HepG2 (cell line): ENCODE measurements around the gene SLC6A9. TPM values are rescaled to one million over a fixed set of nuclear protein-coding genes. Genes with fewer than 3 reads are reported as not detected.

Experiments used
- CBX5 ChIP-seq: sonication (generic); formaldehyde crosslinking; IDR thresholded peaks from 2 replicates; pipeline ENCODE4 v1.4.0; 2020; ENCODE audit warnings: missing genetic modification reagents, borderline replicate concordance
- GATA4 ChIP-seq: sonication (generic); IDR thresholded peaks from 2 replicates; pipeline ENCODE4 v1.6.1; 2016; ENCODE audit warnings: antibody characterized with exemption, low read depth, borderline replicate concordance
- GATAD2A ChIP-seq: IDR thresholded peaks from 2 replicates; pipeline ENCODE4 v1.6.1; 2016
- HNRNPH1 ChIP-seq: fragments of 200-400 bp; formaldehyde crosslinking; optimal IDR thresholded peaks from 2 replicates; pipeline ENCODE3; 2017; ENCODE audit warnings: mild to moderate bottlenecking, low read depth, low read length
- KLF13 ChIP-seq: sonication (generic); formaldehyde crosslinking; IDR thresholded peaks from 2 replicates; pipeline ENCODE4 v1.4.0; 2020; ENCODE audit warnings: mild to moderate bottlenecking, missing genetic modification reagents
- KLF16 ChIP-seq, 2 experiments: sonication (generic) in 1 of 2; formaldehyde crosslinking in 1 of 2; IDR thresholded peaks; 2 replicates each; pipeline versions ENCODE4 v1.6.1 to v1.8.0; 2016 to 2023; ENCODE audit warnings: missing genetic modification reagents in 2 of 2, missing compliant biosample characterization in 1 of 2
- MAF1 ChIP-seq: sonication (generic); formaldehyde crosslinking; IDR thresholded peaks from 2 replicates; pipeline ENCODE4 v1.5.0; 2020; ENCODE audit warnings: missing genetic modification reagents, borderline replicate concordance
- POLR2G ChIP-seq: fragments of 200-400 bp; formaldehyde crosslinking; IDR thresholded peaks from 2 replicates; pipeline ENCODE4 v1.6.1; 2018; ENCODE audit warnings: mild to moderate bottlenecking, low read depth, low read length, moderate library complexity
- RBM22 ChIP-seq: fragments of 200-400 bp; formaldehyde crosslinking; optimal IDR thresholded peaks from 2 replicates; pipeline ENCODE3; 2017; ENCODE audit warnings: mild to moderate bottlenecking, low read length, moderate library complexity
- STAT5B ChIP-seq: sonication (generic); formaldehyde crosslinking; IDR thresholded peaks from 2 replicates; pipeline ENCODE4 v1.4.0; 2020; ENCODE audit warnings: missing genetic modification reagents
- ZMYM3 ChIP-seq: sonication (generic); formaldehyde crosslinking; IDR thresholded peaks from 2 replicates; pipeline ENCODE4 v1.5.1; 2020; ENCODE audit warnings: mild to moderate bottlenecking, missing genetic modification reagents
- ZNF160 ChIP-seq: sonication (generic); formaldehyde crosslinking; IDR thresholded peaks from 2 replicates; pipeline ENCODE4 v1.8.0; 2022; ENCODE audit warnings: mild to moderate bottlenecking, inconsistent platforms, missing genetic modification reagents
- ZNF367 ChIP-seq: sonication (generic); formaldehyde crosslinking; IDR thresholded peaks from 2 replicates; pipeline ENCODE4 v1.4.0; 2020; ENCODE audit warnings: missing genetic modification reagents, borderline replicate concordance
- ZNF547 ChIP-seq: sonication (generic); formaldehyde crosslinking; IDR thresholded peaks from 2 replicates; pipeline ENCODE4 v1.5.1; 2020; ENCODE audit warnings: mild to moderate bottlenecking, missing genetic modification reagents
- ZNF572 ChIP-seq: sonication (generic); formaldehyde crosslinking; IDR thresholded peaks from 2 replicates; pipeline ENCODE4 v1.5.1; 2020; ENCODE audit warnings: mild to moderate bottlenecking, missing genetic modification reagents
- ZNF883 ChIP-seq: sonication (generic); formaldehyde crosslinking; IDR thresholded peaks from 2 replicates; pipeline ENCODE4 v1.5.1; 2020; ENCODE audit warnings: mild to moderate bottlenecking, missing genetic modification reagents; ENCODE audit errors: not compliant biosample characterization
- polyA plus RNA-seq, 8 experiments: library from polyadenylated mRNA; depleted of rRNA in 3 of 8; stranded (reverse) in 7 of 8; unstranded in 1 of 8; fragments of >200 nt; fragmentation: Illumina TruSeq in 4 of 8; extraction: Trizol in 4 of 8; gene quantifications; 2 replicates each; pipeline versions ENCODE4 v1.2.1 to v1.2.3, GENCODE V29; 2011 to 2016; ENCODE audit warnings: low read depth in 4 of 8, missing spikeins in 1 of 8, mixed read lengths in 1 of 8; ENCODE audit not compliant: insufficient read depth in 1 of 8
- total RNA-seq, 5 experiments: library from RNA; depleted of rRNA; stranded (reverse); fragments of >200 nt; fragmentation: Illumina TruSeq; extraction: Trizol; gene quantifications; 2 replicates each; pipeline ENCODE4 v1.2.3, GENCODE V29; 2016; ENCODE audit warnings: low read depth in 1 of 5
- TF ChIP-seq, protein P1 (sequence below): sonication (generic); formaldehyde crosslinking; IDR thresholded peaks from 2 replicates; pipeline ENCODE4 v1.4.0; 2020; ENCODE audit warnings: mild to moderate bottlenecking, missing genetic modification reagents
- TF ChIP-seq, protein P2 (sequence below): IDR thresholded peaks from 2 replicates; pipeline ENCODE4 v1.6.1; 2012; ENCODE audit warnings: low read depth, low read length, improper control_type of control experiment
- TF ChIP-seq, protein P3 (sequence below): sonication (generic); formaldehyde crosslinking; IDR thresholded peaks from 2 replicates; pipeline ENCODE4 v1.5.0; 2020; ENCODE audit warnings: mild to moderate bottlenecking, low read depth, missing genetic modification reagents, borderline replicate concordance

SLC6A9 gene
- total and polyA plus RNA-seq, 2 of the 13 experiments (the other 11 are each of a cell fraction or from before 2014, with no cell fraction given) = 8.5 to 9.9 TPM

DNA sequence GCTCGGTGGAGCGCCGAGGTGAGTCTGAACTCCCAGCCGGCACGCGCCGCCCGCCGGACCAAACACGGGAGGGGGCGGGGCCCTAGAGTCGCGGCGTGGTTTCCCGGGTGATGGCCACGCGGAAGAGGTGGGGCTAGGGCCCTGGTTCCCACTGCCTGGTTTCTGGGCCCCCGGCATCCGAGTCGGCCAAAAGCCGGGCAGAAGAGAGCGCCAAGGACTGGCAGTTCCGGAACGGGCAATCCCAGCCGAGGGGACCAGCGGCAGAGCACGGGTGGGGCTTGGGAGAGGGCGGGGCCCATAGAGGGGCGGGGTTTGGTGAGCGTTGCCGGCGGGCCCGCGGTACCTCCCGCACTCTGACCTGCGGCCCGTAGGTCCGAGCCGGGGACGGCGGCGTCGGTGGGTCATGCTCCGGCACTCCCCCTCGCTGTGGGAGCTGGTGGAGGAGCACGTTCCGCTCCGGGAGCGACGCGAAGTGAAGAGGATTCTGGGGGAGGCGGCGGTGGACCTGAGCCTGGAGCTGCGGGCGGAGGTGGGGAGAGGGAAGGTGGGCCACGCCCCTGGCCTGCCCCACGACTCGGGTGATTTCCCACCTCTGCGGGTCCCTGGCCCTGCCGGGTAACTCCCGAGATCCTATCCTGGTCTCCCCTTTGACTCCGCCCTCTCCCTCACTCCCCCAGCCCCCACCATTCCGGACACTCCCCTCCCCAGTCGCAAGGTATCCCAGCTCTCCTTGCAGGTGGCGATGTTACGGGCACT, 39.6 kb downstream of the SLC6A9 start, which contains the start of gene CCDC24 (continued):
- TF ChIP-seq, protein P1, sequence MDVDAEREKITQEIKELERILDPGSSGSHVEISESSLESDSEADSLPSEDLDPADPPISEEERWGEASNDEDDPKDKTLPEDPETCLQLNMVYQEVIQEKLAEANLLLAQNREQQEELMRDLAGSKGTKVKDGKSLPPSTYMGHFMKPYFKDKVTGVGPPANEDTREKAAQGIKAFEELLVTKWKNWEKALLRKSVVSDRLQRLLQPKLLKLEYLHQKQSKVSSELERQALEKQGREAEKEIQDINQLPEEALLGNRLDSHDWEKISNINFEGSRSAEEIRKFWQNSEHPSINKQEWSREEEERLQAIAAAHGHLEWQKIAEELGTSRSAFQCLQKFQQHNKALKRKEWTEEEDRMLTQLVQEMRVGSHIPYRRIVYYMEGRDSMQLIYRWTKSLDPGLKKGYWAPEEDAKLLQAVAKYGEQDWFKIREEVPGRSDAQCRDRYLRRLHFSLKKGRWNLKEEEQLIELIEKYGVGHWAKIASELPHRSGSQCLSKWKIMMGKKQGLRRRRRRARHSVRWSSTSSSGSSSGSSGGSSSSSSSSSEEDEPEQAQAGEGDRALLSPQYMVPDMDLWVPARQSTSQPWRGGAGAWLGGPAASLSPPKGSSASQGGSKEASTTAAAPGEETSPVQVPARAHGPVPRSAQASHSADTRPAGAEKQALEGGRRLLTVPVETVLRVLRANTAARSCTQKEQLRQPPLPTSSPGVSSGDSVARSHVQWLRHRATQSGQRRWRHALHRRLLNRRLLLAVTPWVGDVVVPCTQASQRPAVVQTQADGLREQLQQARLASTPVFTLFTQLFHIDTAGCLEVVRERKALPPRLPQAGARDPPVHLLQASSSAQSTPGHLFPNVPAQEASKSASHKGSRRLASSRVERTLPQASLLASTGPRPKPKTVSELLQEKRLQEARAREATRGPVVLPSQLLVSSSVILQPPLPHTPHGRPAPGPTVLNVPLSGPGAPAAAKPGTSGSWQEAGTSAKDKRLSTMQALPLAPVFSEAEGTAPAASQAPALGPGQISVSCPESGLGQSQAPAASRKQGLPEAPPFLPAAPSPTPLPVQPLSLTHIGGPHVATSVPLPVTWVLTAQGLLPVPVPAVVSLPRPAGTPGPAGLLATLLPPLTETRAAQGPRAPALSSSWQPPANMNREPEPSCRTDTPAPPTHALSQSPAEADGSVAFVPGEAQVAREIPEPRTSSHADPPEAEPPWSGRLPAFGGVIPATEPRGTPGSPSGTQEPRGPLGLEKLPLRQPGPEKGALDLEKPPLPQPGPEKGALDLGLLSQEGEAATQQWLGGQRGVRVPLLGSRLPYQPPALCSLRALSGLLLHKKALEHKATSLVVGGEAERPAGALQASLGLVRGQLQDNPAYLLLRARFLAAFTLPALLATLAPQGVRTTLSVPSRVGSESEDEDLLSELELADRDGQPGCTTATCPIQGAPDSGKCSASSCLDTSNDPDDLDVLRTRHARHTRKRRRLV = peak; percentile 65; the same call in 1 of the 2 replicates
- TF ChIP-seq ZMYM3 (CRISPR knock-in tag) (peak; percentile 33; the same call in 1 of the 2 replicates), GATA4 (no peak), ZNF883 (CRISPR knock-in tag) (peak; percentile 66), ZNF547 (peak; percentile 75; the same call in 1 of the 2 replicates), ZNF572 (CRISPR knock-in tag) (peak; percentile 66; the same call in 1 of the 2 replicates), ZNF160 (CRISPR knock-in tag) (0 out of 2 replicates have a peak, but pooled peaks have one; percentile 15), CBX5 (CRISPR knock-in tag) (no peak), MAF1 (0 out of 2 replicates have a peak, but pooled peaks have one; percentile 49), KLF13 (CRISPR knock-in tag) (no peak), POLR2G (peak; percentile 53), GATAD2A (CRISPR knock-in tag) (0 out of 2 replicates have a peak, but pooled peaks have one; percentile 23), RBM22 (peak; percentile 64), ZNF367 (CRISPR knock-in tag) (no peak), STAT5B (CRISPR knock-in tag) (no peak), HNRNPH1 (peak; percentile 38), KLF16 (CRISPR knock-in tag; IDR thresholded peaks at IDR 0.05) (peak; percentile 44 to 54; a peak in 1 of 4 replicates)
- TF ChIP-seq, protein P2, sequence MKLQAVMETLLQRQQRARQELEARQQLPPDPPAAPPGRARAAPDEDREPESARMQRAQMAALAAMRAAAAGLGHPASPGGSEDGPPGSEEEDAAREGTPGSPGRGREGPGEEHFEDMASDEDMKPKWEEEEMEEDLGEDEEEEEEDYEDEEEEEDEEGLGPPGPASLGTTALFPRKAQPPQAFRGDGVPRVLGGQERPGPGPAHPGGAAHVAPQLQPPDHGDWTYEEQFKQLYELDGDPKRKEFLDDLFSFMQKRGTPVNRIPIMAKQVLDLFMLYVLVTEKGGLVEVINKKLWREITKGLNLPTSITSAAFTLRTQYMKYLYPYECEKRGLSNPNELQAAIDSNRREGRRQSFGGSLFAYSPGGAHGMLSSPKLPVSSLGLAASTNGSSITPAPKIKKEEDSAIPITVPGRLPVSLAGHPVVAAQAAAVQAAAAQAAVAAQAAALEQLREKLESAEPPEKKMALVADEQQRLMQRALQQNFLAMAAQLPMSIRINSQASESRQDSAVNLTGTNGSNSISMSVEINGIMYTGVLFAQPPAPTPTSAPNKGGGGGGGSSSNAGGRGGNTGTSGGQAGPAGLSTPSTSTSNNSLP = no peak
- TF ChIP-seq, protein P3, sequence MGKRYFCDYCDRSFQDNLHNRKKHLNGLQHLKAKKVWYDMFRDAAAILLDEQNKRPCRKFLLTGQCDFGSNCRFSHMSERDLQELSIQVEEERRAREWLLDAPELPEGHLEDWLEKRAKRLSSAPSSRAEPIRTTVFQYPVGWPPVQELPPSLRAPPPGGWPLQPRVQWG = no peak
